IMR-90 (cell line): ENCODE data around the gene TSR1.

Experiments
- CEBPB ChIP-seq: IDR thresholded peaks from 2 replicates; pipeline ENCODE4 v1.6.1; 2012; ENCODE audit warnings: low read depth, low read length, improper control_type of control experiment
- CHD1 ChIP-seq: IDR thresholded peaks from 2 replicates; pipeline ENCODE4 v1.6.1; 2012; ENCODE audit warnings: low read depth, low read length, improper control_type of control experiment
- CTCF ChIP-seq: conservative IDR thresholded peaks from 2 replicates; pipeline ENCODE4 v1.5.1; 2012; ENCODE audit warnings: mild to moderate bottlenecking, low read depth, low read length, improper control_type of control experiment
- FOS ChIP-seq: fragments of 150-350 bp; IDR thresholded peaks from 2 replicates; pipeline ENCODE4 v1.6.1; 2016; ENCODE audit warnings: low read depth, low read length
- MAFK ChIP-seq: IDR thresholded peaks from 2 replicates; pipeline ENCODE4 v1.6.1; 2012; ENCODE audit warnings: low read depth, low read length, improper control_type of control experiment
- MAZ ChIP-seq: IDR thresholded peaks from 2 replicates; pipeline ENCODE4 v1.6.1; 2012; ENCODE audit warnings: low read depth, mild to moderate bottlenecking, low read length, improper control_type of control experiment, moderate library complexity, borderline replicate concordance
- POLR2A ChIP-seq: IDR thresholded peaks from 2 replicates; pipeline ENCODE4 v1.6.1; 2012; ENCODE audit warnings: mild to moderate bottlenecking, low read depth, low read length
- RAD21 ChIP-seq: IDR thresholded peaks from 2 replicates; pipeline ENCODE4 v1.6.1; 2012; ENCODE audit warnings: low read length, improper control_type of control experiment
- RCOR1 ChIP-seq: IDR thresholded peaks from 2 replicates; pipeline ENCODE4 v1.6.1; 2012; ENCODE audit warnings: mild to moderate bottlenecking, low read length, improper control_type of control experiment; ENCODE audit not compliant: insufficient replicate concordance
- SMC3 ChIP-seq: fragments of 150-350 bp; IDR thresholded peaks from 2 replicates; pipeline ENCODE4 v1.6.1; 2016; ENCODE audit warnings: low read depth, mild to moderate bottlenecking, antibody characterized with exemption, low read length, moderate library complexity

DNA sequence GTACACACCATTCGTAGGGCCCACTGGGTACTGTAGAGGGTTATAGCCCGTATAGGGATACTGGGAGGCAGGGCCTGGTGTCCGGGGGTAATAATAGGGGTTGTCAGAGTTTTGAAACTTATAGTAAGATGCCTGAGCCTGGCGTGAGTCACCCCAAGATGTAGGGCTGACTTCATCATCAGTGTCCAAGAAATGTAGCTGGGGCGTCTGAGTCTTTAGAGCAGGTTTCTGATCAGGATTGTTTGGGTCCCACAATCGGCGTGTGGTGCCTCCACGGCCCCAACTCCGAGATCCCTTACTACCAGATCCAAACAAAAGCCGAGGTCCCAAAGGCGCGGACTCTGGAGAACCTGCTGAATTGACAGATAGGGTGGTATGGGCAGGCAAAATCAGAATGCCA lies 37.1 kb downstream of the TSR1 start:
- TF ChIP-seq CTCF (no peak), POLR2A (no peak), CHD1 (no peak), RCOR1 (no peak), MAZ (no peak), SMC3 (no peak), MAFK (no peak), FOS (no peak), RAD21 (no peak), CEBPB (no peak)
